Activated CD8-positive, alpha-beta memory T cell treated with anti-CD3 and anti-CD28 coated beads for 36 hours (primary cell): ENCODE measurements around the gene SPECC1L. TPM values are rescaled to one million over a fixed set of nuclear protein-coding genes. Genes with fewer than 3 reads are reported as not detected.
"Not testable (repeated sequence)": the region's sequence is repeated elsewhere in the genome, so short reads cannot be mapped to it uniquely, and the experiment has no call there.

Experiments used
- CTCF ChIA-PET: fragments of 350-600 bp; sonication (Branson Sonifier 250); formaldehyde crosslinking; loops from one replicate; lab custom pipeline; 2021; ENCODE audit warnings: antibody characterized with exemption; lab: Charles Lee
- POLR2A ChIA-PET: fragments of 350-600 bp; sonication (Branson Sonifier 250); formaldehyde crosslinking; loops from one replicate; lab custom pipeline; 2021; ENCODE audit warnings: antibody characterized with exemption; lab: Charles Lee
- total RNA-seq, 2 experiments: library from RNA; stranded (reverse); gene quantifications; one replicate each; pipeline ENCODE4 v1.2.3, GENCODE V29; 2021

The SPECC1L gene, protein sequence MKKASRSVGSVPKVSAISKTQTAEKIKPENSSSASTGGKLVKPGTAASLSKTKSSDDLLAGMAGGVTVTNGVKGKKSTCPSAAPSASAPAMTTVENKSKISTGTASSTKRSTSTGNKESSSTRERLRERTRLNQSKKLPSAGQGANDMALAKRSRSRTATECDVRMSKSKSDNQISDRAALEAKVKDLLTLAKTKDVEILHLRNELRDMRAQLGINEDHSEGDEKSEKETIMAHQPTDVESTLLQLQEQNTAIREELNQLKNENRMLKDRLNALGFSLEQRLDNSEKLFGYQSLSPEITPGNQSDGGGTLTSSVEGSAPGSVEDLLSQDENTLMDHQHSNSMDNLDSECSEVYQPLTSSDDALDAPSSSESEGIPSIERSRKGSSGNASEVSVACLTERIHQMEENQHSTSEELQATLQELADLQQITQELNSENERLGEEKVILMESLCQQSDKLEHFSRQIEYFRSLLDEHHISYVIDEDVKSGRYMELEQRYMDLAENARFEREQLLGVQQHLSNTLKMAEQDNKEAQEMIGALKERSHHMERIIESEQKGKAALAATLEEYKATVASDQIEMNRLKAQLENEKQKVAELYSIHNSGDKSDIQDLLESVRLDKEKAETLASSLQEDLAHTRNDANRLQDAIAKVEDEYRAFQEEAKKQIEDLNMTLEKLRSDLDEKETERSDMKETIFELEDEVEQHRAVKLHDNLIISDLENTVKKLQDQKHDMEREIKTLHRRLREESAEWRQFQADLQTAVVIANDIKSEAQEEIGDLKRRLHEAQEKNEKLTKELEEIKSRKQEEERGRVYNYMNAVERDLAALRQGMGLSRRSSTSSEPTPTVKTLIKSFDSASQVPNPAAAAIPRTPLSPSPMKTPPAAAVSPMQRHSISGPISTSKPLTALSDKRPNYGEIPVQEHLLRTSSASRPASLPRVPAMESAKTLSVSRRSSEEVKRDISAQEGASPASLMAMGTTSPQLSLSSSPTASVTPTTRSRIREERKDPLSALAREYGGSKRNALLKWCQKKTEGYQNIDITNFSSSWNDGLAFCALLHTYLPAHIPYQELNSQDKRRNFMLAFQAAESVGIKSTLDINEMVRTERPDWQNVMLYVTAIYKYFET
- total RNA-seq = 10 to 100 TPM; 53.8 to 55.5 TPM

DNA sequence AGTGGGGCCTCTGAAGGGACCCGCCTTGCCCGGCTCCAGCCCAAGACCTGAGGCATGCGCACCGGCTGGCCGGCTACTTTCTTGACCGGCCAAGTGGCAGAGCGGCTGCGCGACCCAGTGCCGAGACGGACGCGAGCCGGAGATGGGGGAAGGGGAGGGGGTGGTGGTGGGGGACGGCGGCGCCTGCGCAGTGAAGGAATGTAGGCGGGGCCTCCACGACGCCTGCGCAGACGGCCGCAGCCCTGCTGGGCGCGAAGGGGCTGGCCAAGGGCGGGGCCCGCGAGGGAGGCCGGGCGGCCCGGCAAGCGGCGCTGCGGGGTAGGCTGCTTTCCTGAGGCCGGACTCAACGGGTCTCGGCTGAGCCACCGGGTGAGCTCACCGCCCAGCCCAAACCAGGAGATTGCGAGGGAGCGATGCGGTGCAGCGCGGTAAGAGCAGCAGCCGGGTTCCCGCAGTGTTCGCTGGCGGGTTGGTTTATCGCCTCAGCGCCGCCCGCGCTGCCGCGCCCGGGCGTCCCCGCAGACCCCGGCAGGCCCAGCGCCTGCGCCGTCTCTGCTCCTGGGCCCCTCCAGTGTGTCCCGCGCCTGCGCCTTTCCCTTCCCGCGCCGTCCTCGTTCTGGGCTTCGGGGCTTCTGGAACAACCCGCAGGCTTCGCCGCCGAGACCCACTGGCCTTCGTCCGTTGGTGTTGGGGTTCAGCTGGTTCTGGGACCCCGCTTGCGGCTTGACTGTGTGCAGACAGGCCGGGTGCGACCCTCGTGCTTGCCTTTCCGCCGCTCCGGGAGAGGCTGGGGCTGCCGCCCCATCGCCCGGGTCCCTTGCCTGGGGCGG lies at the start of gene SPECC1L:
Gene SPECC1L (plus strand): TSS at position 276 of the 830 bp plus-strand sequence. CDS start 31,401 bp downstream, outside the sequence.
- ChIA-PET CTCF (interaction anchor here (1.5 kb wide), 1 partner anchor 14 kb away, joined by 4 read pairs; no protein-coding TSS in a partner anchor), POLR2A (interaction anchor here (0.5 to 1.8 kb wide), 3 partner anchors 14 to 177 kb away, joined by 3 to 6 read pairs (median 5); no protein-coding TSS in a partner anchor)

- POLR2A ChIA-PET = no interaction called here
- CTCF ChIA-PET = no interaction called here
These were observed 46.2 kb upstream of the SPECC1L start for GRCh38 chr22:24224468-24224867.

- POLR2A ChIA-PET = interaction anchor here (0.5 kb wide), 1 partner anchor 302 kb away, joined by 3 read pairs; no protein-coding TSS in a partner anchor
- CTCF ChIA-PET = no interaction called here
These were observed 45.5 kb upstream of the SPECC1L start for GRCh38 chr22:24225044-24225601.

DNA sequence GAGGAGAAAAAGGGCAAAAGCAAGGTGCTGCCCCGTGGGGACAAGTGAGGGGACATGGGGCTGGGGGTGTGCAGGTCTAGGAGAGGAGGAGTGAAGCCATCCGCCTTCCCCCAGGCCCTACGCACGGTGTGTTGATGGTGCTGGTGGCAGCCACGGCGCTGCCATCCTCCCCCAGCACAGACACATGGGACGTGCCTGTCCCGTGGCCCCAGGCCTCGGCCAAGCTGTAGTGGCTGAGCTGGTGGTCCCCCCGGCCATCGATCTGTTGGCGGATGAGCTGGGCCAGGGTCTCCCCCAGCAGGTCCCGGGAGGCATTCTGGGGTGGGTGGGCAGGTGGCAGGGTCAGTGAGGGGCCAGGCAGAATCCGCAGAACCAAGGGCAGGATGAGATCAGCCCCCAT lies 44.7 kb upstream of the SPECC1L start:
- ChIA-PET CTCF (no interaction called here), POLR2A (interaction anchor here (0.5 kb wide), 1 partner anchor 301 kb away, joined by 3 read pairs; no protein-coding TSS in a partner anchor)

DNA sequence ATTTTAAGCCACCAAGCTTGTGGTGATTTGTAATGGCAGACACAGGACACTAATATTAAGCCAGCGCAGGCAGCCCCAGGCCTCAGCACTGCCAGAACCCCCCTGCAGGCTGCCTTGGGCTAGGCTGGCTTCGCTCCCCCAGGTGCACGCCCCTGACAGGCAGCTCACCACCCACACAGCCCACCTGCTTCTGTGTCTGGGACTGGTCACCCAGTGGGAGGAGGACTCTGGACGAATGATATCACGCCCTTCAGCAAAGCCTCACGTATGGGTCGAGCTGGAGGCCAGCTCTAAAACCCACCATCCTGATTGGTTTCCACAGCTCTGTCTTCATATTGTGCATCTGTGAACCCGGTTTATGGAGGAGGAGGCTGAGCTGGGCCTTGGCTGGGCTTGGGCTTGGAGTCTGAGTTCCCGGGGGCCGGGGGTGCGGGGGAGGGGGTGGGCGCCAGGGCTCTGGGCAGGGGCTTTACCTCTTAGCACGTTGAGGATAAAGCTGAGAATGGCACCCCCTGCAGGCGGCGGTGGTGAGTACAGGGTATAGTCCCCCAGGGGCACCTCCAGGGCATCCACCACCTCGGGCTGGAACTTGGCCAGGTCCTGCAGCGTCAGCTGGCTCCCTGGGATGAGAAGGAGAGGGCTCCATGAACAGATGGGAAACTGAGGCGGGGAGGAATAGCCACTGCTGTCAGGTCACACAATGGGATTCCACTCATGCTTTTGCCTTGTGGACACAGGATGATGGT lies 39.5 kb upstream of the SPECC1L start:
- ChIA-PET POLR2A (no interaction called here), CTCF (interaction anchor here (0.9 to 1.5 kb wide), 6 partner anchors 10 to 200 kb away, joined by 3 to 5 read pairs (median 4); no protein-coding TSS in a partner anchor)

DNA sequence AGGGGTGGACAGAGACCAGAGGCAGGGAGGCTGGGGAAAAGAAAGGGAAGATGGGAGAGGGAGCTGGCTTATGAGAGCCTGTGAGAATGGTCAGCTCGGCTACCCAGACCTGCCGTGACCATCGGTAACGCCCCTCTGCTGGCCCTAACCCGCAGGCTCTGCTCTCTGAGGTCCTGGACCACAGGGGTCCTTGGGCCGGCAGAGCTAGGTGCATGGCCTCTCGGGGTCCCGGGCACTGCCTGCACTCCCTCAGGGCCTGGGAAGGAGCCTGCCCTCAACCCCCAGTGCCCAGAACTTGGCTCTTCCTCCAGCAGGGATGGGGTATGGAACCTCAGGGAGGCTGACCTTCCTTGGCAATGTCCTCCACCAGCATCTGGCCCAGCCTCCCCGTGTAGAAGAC lies 38.9 kb upstream of the SPECC1L start:
- CTCF ChIA-PET = interaction anchor here (1.0 to 1.6 kb wide), 5 partner anchors 9 to 201 kb away, joined by 3 to 5 read pairs (median 4); no protein-coding TSS in a partner anchor
- POLR2A ChIA-PET = no interaction called here

DNA sequence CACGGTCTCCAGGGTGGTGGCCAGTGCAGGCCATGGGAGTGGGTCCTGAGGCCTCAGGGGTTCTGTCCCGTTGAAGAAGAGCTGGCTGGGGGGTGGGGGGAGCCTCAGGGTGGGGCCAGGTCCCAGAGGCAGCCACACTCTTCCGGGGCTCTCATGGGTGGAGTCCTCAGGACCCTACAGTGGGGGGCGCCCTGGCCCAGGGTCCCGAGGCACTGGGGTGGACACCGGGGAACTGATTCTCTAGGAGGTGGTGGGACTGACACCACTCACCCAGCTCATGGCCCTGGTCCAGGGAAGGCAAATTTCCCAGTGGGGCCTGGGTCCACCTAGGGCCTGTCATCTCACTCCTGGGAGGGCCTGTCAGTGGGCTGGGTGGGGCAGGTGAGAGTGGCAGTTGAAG lies 38.5 kb upstream of the SPECC1L start:
- ChIA-PET POLR2A (no interaction called here), CTCF (interaction anchor here (0.8 to 1.6 kb wide), 3 partner anchors 8 to 77 kb away, joined by 3 to 5 read pairs (median 4); no protein-coding TSS in a partner anchor)

DNA sequence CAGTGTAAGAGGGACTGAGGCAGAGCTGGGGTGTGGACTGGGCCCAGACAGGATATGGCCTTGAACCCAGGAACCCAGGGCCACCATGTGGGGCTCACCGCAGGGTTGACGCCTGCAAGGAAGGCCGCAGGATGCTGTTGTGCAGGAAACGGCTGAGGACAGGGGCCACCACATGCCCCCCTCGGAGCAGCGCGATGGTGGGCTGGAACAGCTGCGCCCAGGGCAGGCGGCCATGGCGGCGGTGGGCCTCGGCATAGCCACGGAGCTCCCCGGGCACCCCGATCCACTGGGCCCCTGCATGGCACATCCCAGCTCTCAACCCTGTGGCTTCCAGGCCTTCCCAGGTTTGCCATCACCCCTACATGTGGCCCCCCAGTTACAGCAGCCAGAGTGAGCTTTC lies 37.9 kb upstream of the SPECC1L start:
- CTCF ChIA-PET = interaction anchor here (0.8 to 1.6 kb wide), 2 partner anchors 43 to 78 kb away, joined by 3 to 4 read pairs; no protein-coding TSS in a partner anchor

DNA sequence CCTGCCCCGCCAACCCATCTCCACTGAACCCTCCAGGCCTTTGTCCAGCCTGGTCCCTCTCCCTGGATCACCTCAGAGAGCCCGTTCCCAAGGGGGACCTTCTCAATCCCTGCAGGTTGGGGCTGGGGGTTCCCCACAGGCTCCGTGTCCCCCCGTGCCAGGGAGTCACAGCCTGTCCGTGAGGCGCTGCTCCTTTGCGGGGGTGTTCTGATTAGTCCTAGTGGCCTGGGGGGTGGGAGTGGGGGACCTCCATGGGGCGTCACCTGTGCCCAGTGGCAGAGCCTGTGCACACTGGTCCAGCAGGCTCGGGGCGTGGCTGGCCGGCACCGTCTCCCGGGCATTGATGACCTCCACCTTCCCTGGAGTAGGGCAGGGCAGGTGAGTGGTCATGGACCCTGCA lies 37.4 kb upstream of the SPECC1L start:
- CTCF ChIA-PET = interaction anchor here (1.6 kb wide), 1 partner anchor 78 kb away, joined by 4 read pairs; no protein-coding TSS in a partner anchor
- POLR2A ChIA-PET = no interaction called here

More for the DNA sequence above, 37.9 kb upstream of the SPECC1L start:
- POLR2A ChIA-PET = no interaction called here

DNA sequence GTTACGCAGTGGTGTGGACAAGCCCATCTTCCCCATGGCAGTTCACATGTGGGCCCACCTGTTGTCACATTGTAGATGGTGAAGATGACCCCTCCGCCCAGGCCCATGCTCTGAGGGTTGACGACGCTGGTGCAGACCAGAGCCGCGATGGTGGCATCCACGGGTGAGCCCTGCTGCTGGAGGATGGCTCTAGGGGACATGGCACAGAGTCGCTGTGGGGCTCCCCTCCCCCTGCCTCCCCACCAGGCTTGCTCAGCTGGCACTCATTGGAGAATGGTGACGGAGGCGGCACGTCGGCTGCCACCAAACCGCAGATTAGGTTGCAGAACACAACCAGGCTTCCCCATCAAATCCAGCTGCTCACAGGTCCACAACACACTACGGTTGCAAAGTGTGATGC lies 36.8 kb upstream of the SPECC1L start:
- CTCF ChIA-PET = no interaction called here

GRCh38 chr22:24235315-24235714 lies 35.3 kb upstream of the SPECC1L start:
- CTCF ChIA-PET = no interaction called here
- POLR2A ChIA-PET = no interaction called here

More for the DNA sequence above, 36.8 kb upstream of the SPECC1L start:
- POLR2A ChIA-PET = no interaction called here

DNA sequence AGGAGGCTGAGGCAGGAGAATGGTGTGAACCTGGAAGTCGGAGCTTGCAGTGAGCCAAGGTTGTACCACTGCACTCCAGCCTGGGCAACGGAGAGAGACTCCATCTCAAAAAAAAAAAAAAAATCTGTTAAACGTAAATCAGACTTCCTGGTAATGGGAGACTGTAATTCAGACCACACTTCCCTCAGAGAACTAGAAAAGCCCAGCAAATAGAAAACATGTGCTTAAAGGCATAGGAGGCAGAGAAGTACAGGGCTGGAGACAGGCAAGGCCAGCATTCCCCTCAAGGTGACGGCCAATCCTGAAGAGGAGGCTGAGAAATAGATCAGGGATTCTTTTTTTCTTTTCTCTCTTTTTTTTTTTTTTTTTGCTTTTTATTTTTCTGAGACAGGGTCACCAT lies 34.0 kb upstream of the SPECC1L start:
- ChIA-PET CTCF (no interaction called here), POLR2A (no interaction called here)

GRCh38 chr22:24238101-24238694 lies 32.4 kb upstream of the SPECC1L start:
- POLR2A ChIA-PET, CTCF ChIA-PET: not testable (repeated sequence)

- ChIA-PET CTCF (interaction anchor here (1.6 kb wide), 1 partner anchor 9 kb away, joined by 5 read pairs; no protein-coding TSS in a partner anchor), POLR2A (interaction anchor here (0.5 kb wide), 1 partner anchor 103 kb away, joined by 3 read pairs; no protein-coding TSS in a partner anchor)
These were observed 30.2 kb upstream of the SPECC1L start for GRCh38 chr22:24240381-24240780.

DNA sequence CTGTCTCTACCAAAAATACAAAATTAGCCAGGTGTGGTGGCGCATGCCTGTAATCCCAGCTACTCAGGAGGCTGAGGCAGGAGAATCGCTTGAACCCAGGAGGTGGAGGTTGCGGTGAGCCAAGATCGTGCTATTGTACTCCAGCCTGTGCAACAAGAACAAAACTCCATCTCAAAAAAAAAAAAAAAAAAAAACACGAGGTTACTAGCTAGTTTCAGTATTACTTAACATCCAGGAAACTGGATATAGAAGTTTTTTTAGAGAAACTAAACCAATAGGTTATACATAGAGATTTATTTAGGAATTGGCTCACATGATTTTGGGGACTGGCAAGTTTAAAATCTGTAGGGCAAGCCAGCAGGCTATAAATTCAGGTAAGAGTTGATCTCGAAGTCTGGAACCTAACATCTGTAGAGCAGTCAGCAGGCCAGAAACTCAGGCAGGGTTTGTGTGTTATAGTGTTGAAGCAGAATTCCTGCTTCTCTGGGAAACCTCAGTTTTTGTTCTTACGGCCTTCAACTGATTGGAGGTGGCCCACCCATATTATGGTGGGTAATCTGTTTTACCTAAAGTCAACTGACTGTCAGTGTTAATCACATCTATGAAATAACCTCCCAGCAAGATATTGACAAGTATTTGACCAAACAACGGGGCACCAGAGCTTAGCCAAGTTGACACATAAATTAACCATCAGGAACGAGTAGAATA lies 29.5 kb upstream of the SPECC1L start:
- POLR2A ChIA-PET = not testable (repeated sequence)
- CTCF ChIA-PET = interaction anchor here (0.6 to 1.6 kb wide), 3 partner anchors 10 to 227 kb away, joined by 3 to 5 read pairs (median 3); no protein-coding TSS in a partner anchor

DNA sequence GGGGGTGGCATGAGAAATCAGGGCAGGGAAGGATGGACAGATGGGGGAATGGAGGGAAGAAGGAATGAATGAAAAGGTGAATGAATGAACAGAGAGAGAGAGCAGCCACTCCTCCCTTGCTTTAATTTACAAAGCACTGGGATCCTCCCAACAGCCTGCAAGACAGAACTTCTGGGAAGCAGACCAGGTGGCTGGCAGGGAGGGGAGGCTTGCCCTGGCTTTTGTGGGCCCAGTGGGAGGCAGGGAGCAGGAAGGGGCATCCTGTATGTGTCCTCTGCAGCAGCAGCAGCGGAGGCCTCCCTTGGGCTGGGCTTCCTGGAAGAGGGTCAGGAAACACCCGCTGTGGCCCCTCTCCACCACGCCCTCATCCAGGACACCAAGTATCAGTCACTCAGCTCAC lies 27.2 kb upstream of the SPECC1L start:
- POLR2A ChIA-PET = not testable (repeated sequence)
- CTCF ChIA-PET = interaction anchor here (1.1 to 1.6 kb wide), 2 partner anchors 67 to 87 kb away, joined by 4 to 6 read pairs; no protein-coding TSS in a partner anchor
